ENCODE results near the gene CCDC141. TPM values are rescaled to one million over a fixed set of nuclear protein-coding genes. Genes with fewer than 3 reads are reported as not detected.
"Not testable (repeated sequence)": the region's sequence is repeated elsewhere in the genome, so short reads cannot be mapped to it uniquely, and the experiment has no call there.

CCDC141 gene
- 1.4 TPM for total RNA-seq

GRCh38 chr2:179049546-179050311 lies at the start of gene CCDC141:
Gene CCDC141, minus strand, starts transcription at chr2:179050137. Its CDS starts 196 bp downstream, at chr2:179049941.
- DNase-seq: no peak

DNA sequence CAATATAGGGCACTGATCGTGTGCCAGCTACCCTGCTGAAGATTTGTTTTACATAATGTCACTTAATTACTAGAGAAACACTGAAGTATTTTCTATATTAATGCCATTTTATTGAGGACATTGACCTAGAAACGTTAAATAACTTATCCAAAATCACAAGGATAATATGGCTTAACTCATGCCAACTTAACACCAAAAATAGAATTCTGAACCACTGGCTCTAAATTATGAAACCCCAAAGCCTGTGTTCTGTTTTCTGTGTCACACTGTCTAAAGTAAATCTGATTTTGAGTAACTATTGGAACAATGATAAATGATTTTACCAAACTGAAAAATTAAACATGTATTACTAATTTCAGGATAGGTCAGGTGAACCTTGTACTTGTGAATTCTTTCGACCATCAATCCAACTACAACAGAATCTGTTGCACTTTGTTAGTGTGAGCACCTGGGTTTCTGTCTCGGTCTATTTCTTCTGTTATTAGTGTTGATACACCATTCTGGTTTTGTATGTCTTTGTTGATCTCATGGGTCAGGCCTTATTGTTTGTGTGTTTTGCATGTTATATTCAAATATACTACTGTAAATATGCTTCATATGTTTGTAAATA lies 48.2 kb upstream of the CCDC141 start:
- DNase-seq: no peak

- no peak for DNase-seq
Observed at GRCh38 chr2:179097131-179097530, 47.2 kb upstream of the CCDC141 start.

DNA sequence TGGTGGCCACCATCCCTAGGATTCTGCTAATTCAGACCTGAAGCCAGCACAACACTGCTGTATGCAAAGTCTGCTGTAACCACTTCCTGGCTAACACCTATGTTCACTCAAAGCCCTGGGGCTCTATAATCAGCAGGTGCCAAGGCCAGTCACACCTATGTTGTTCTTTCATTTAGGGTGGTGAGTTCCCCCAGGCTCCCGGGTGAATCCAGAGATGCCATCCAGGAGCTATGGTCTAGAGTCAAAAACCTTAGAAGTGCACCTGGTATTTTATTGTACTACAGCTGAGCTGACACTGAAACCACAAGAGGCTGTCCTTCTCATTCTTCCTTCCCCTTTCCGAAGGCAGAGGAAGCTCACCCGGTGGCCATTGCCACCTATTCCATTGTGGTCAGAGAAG lies 46.2 kb upstream of the CCDC141 start:
- no peak for DNase-seq

DNA sequence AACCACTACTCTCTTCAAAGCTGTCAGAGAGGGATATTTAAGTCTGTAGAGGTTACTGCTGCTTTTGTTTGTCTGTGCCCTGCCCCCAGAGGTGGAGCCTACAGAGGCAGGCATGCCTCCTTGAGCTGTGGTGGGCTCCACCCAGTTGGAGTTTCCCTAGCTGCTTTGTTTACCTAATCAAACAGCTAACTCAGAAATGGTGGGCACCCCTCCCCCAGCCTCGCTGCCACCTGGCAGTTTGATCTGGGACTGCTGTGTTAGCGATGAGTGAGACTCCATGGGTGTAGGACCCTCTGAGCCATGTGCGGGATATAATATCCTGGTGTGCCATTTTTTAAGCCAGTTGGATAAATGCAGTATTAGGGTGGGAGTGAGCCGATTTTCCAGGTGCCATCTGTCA lies 43.0 kb upstream of the CCDC141 start:
- not testable (repeated sequence) for DNase-seq

DNA sequence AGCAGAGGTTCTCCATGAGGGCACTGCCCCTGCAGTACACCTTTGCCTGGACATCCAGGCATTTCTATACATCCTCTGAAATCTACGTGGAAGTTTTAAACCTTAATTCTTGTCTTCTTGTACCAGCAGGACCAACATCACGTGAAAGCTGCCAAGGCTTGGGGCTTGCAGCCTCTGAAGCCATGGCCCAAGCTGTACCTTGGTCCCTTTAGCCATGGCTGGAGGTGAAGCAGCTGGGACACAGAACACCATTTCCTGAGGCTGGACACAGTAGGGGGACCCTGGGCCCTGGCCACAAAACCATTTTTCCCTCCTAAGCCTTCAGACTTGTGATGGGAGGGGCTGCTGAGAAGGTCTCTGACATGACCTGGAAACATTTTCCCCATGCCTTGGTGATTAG lies 32.8 kb upstream of the CCDC141 start:
- no peak for DNase-seq

- no peak for DNase-seq
Observed at GRCh38 chr2:179081954-179082353, 32.0 kb upstream of the CCDC141 start.

GRCh38 chr2:179072527-179072926 lies 22.6 kb upstream of the CCDC141 start:
- no peak for DNase-seq

DNA sequence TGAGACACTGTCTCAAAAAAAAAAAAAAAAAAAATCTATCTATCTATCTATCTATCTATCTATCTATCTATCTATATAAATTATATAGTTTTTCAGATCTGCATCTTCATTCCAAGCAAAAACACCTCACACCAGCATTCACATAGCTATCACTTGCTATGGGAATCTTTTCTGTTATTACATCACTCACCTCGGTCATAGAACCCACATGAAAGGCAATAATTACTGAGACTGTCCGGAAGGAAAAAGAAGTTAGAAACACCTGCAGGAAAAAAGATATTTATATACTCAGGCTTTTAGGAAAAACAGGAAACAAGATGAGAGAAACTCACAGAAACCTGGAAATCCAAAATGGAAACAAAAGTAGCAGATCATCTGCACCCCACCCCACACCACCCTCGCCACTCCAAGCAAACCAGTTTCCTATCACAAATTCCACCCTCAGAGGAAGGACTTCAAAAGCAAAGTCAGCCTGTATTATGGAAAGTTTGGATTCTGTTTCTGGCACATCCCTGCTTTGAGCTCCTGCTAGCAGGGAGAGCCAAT lies 21.9 kb upstream of the CCDC141 start:
- DNase-seq: no peak

DNA sequence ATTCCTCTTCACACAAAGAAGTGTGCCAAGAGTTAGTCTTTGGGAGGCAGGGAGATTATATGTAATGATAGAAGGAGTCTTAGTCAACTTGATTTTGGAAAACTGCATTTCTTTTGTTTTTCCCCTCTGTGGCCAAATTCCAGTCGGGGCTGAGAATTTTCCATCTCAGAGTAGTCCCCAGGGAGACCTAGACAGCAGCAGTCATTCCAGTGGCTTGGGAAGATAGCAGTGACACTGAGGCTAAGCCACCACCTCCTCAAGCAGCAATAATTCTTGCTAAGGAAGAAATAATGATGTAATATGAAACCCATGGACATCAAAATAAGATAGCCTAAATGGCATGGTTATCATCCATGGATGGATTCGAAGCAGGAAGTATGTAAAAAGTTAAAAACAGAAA lies 21.0 kb upstream of the CCDC141 start:
- no peak for DNase-seq

DNA sequence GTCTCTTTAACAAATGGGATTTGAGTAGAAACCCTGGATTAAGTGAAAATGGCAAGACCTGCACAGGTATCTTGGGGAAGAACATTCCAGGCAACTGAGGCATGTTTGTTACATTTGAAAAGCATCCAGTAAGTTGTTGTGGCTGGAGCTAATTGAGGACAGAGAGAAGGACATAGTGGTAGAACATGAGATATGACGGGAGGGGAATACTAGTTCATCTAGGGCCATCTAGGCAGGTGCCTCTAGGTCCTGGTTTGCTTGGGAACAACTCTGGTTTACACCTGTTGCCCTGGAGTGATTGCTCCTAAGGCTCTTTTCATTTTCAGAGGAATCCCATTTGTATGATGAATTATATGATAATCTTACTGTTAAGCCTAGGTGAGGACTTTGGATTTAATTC lies 19.7 kb upstream of the CCDC141 start:
- no peak for DNase-seq

DNA sequence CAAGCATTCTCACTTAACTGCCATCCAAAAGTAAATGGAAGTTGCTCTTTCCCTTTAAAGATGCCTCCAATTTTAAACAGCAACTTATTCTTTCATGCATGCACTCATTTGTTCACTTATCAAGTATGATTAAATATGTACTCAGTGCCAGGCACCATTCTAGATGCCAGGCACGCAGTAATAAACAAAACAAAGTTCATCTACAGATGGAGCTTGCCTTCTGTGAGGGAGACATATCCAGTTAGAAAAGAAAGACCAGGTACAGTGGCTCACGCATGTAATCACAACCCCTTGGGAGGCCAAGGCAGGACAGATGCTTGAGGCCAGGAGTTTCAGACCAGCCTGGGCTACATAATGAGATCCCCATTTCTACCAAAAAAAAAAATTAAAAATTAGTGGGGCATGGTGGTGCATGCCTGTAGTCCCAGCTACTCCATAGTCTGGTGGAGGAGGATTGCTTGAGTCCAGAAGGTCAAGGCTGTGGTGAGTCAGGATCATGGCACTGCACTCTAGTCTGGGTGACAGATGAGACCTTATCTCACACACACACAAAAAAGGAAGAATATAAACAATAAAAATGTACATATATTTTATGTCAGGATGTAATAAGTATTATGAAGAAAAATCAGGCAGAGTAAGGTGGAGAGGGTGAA lies 19.2 kb upstream of the CCDC141 start:
- DNase-seq: no peak

DNA sequence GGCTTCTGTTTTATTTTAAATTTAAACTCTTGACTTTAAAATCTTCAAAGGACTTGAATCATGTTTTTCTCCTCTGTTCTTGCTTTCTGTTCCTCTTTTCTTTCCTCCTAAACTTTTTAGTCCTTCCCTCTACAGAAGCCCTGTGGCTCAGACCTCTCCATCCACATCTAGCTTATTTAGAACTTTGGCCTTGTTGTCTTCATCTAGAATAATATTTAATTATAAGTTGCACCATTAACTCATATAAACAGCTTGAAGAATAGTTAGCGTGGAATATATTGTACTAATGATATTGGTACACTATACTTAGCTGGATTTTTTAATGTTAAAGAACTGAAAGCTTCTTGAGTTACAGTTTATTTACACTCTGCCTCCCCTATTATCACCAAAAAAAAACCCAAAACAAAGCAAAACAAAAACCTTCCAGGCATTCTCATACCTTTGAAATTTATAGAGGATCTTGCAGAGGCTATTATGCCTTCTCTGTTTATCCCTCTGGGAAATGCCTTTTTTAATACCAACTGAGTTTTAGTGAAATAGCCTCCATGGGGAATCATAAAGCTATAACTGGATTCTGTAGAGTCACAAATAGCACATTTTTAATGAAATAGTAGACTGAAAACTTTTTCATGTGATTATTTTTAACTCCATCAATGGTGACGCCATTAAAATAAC lies 9.2 kb upstream of the CCDC141 start:
- DNase-seq: no peak

DNA sequence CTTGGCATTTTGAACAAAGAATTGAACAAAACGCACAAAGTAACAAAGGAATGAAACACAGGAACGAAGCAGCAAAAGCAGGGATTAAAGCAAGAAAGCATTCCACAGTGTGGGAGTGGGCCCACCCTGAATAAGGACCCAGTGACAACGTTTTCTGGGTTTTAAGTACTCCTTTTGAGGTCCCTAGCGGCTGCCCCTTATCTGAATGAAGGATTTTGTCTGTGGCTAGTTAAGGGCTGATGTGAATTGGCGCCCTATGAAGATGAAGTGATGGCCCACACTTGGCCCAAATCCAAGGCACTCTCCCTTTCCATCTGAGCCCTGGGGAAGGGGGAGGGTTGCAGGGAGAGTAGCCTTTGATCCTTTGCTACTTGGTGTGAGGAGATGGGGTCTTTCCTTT lies 7.8 kb upstream of the CCDC141 start:
- no peak for DNase-seq

DNA sequence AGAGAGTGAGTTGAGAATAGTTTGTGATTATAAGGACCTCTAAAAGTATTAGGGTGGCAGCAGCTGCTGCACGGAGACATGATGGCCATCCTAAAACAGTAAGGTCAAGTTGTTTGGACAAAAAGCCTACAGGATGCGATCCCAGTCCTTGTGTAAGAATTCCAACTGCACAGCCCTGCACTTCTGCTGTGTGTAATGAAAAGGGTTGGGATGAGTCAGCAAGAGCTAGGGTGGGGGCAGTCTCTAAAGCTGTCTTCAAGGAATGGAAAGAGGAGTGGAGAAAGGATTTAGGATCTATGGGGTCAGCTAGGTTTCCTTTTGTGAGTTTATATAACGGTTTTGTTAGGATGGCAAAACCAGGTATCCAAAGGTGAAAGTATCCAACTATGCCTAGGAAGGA lies 3.6 kb upstream of the CCDC141 start:
- not testable (repeated sequence) for DNase-seq

DNA sequence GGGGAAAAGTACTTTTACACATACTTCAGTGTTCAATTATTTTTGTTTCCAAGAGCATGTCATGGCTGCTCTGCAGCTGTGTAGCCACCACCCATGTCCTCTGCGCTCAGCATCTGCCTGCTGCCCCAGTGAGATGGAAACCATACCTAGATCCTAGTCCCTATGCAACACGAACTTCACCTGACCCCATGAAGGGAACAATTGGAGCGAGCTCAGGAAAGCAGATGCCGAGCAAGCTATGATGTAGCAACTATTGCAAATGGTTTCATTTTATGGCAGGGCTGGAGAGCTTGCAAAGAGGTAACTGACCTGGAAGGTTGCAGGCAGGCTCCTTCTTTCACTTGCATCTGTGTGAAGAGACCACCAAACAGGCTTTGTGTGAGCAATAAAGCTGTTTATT lies 1.3 kb upstream of the CCDC141 start:
- no peak for DNase-seq

DNA sequence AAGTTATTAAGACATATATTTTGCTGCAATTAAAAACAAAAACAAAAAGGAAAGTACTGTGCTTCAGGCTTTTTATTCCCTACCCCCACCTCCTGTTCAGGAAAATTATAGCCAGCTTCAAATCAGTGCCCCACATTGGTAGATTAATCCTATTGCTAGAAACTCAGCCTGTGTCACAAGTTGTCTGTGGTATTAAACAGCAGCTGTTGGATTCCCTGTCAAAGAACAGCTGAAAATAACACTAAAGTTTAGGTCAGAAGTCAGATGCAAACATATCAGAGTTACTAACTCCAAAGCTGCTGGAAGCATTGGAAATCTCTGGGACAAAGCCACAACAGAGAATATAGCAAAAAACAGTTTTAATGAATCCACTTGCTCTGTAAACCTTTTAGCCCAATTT lies 818 bp upstream of the CCDC141 start:
- no peak for DNase-seq

DNA sequence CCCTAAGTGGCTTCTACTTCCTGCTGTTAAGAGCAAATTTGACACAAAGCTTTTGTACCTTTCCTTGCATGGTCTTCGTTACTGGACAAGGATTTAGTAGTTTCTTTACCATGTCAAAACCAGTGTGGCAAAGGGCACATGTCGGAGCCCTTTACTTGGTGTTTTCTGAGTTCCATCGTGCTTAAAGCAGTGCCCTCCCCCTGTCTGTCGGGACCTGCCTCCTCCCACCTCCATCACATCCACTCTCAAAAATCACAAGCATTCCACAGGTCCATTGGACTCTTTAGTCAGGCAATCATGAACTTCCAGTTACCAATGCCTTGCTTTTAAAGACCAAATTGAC lies 763 bp downstream of the CCDC141 start:
- no peak for DNase-seq

GRCh38 chr2:179048099-179048498 lies 1.8 kb downstream of the CCDC141 start:
- no peak for DNase-seq

GRCh38 chr2:179045602-179046001 lies 4.3 kb downstream of the CCDC141 start:
- not testable (repeated sequence) for DNase-seq

- no peak for DNase-seq
Observed at GRCh38 chr2:179044500-179044899, 5.4 kb downstream of the CCDC141 start.

GRCh38 chr2:179037807-179038206 lies 12.1 kb downstream of the CCDC141 start:
- DNase-seq: no peak

GRCh38 chr2:179036353-179036905 lies 13.5 kb downstream of the CCDC141 start:
- DNase-seq: no peak
